ENCODE measurements around the gene STK24. TPM values are rescaled to one million over a fixed set of nuclear protein-coding genes. Genes with fewer than 3 reads are reported as not detected.

STK24 gene
- polyA plus RNA-seq, 3 donors = 14.2 to 59.8 (median 28.9) TPM

DNA sequence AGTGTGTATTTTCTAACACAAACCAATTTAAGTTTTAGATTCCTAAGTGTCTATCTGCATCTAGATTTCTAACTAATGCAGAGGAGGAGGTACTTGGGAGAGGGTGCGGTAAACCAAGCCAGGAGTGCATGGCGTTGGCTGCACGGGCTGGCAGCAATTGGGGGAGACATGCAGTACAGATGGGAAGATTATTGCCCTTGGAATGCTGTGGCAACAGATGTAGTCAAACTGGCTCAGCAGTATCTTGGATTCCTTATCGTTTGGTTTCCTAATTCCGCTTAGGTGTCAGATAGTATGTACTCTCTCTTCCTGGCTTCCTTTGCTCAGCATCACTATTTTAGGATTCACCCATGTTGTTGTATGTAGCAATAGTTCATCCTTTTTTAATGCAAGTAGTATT is 29.4 kb upstream of the STK24 start:
- Histone ChIP-seq H3K4me2 (replicated peaks; ENCODE audit: extremely low read depth, low read length, poor library complexity, severe bottlenecking) (no peak overlapping the region), H3K27me3 (ENCODE audit: control insufficient read depth in 2 of 2, insufficient read depth in 2 of 2, low read length in 2 of 2) (no peaks in the 10 kb centered on the region), H2AFZ (ENCODE audit: insufficient read depth, low read depth, low read length, poor library complexity, severe bottlenecking) (no peak overlapping the region), H3K79me2 (ENCODE audit: insufficient read depth, low read length) (no peaks in the 10 kb centered on the region), H3K36me3 (replicated peaks in 1 of 2; ENCODE audit: control insufficient read depth in 1 of 2, insufficient read depth in 2 of 2, low read length in 2 of 2) (no peaks in the 10 kb centered on the region), H4K20me1 (ENCODE audit: insufficient read depth, low read length) (no peaks in the 10 kb centered on the region), H3K9ac (ENCODE audit: insufficient read depth, low read length, poor library complexity, severe bottlenecking) (no peak overlapping the region), H3K4me3 (replicated peaks in 1 of 3; ENCODE audit: low read depth in 2 of 3, low read length in 3 of 3) (no peak overlapping the region), H3K4me1 (ENCODE audit: control insufficient read depth in 1 of 2, insufficient read depth in 2 of 2, low read length in 2 of 2) (no peaks in the 10 kb centered on the region), H3K9me3 (replicated peaks in 1 of 2; ENCODE audit: control insufficient read depth in 1 of 2, insufficient read depth in 1 of 2, low read length in 2 of 2) (no peaks in the 10 kb centered on the region), H3K27ac (ENCODE audit: low read depth in 1 of 2, low read length in 2 of 2) (no peak overlapping the region)
- TF ChIP-seq, protein P1, sequence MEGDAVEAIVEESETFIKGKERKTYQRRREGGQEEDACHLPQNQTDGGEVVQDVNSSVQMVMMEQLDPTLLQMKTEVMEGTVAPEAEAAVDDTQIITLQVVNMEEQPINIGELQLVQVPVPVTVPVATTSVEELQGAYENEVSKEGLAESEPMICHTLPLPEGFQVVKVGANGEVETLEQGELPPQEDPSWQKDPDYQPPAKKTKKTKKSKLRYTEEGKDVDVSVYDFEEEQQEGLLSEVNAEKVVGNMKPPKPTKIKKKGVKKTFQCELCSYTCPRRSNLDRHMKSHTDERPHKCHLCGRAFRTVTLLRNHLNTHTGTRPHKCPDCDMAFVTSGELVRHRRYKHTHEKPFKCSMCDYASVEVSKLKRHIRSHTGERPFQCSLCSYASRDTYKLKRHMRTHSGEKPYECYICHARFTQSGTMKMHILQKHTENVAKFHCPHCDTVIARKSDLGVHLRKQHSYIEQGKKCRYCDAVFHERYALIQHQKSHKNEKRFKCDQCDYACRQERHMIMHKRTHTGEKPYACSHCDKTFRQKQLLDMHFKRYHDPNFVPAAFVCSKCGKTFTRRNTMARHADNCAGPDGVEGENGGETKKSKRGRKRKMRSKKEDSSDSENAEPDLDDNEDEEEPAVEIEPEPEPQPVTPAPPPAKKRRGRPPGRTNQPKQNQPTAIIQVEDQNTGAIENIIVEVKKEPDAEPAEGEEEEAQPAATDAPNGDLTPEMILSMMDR (IDR thresholded peaks at IDR 0.05) = no peak
- peaks cover 0 to 2% (median 0%) of the 10 kb centered on the region in 7 donors for H3K9me3 Mint-ChIP-seq
- intact Hi-C loops (cut with micrococcal nuclease) = no loop called here
- no peaks in the 10 kb centered on the region for H3K36me3 Mint-ChIP-seq
- H3K4me3 Mint-ChIP-seq = no peak overlapping the region
- 59% methylated on average over 3 of the region's 5 CpGs for WGBS (ENCODE audit: insufficient coverage)
- H3K4me1 Mint-ChIP-seq = peaks cover 2% of the 10 kb centered on the region
- H3K27me3 Mint-ChIP-seq (ENCODE audit: low read depth in 3 of 3) = peaks cover 4 to 11% (median 9%) of the 10 kb centered on the region in 3 donors
- no peak for DNase-seq
- H3K27ac Mint-ChIP-seq = no peak overlapping the region

DNA sequence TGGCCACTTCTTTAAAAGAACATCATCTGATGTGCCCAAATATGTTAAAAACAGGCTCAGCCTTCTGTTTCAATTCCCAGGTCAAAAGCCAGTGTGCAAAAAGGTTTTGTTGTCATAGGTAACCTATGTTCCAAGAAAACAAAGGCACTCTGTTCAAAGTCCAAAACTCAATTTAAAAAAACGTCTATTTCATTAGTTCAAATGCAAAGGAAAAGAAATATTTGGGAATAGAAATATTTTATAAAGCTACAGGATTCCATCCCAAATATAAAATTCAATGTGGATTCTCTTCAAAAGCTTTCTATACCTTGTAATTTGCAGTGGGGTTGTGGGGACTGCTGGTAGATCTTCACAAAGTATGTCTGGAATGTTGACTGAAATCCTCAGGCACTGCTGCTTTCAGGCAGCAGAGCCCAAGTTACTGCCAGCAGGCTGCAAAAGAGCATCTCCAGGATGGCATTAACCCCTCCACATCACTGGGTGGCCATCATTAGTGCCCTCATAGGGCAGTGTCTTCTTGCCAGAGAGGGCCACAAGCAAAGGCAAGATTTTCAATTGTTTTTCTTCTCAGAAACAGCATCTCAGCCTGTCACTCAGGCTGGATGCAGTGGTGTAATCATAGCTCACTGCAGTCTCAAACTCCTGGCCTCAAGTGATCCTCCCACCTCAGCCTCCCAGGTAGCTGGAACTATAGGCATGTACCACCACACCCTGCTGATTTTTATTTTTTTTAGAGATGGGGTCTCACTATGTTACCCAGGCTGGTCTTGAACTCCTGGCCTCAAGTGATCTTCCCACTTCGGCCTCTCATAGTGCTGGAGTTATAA is 22.8 kb upstream of the STK24 start:
- DNase-seq = no peak
- Histone ChIP-seq H3K9ac (ENCODE audit: insufficient read depth, low read length, poor library complexity, severe bottlenecking) (no peak overlapping the region), H3K4me3 (replicated peaks in 1 of 3; ENCODE audit: low read depth in 2 of 3, low read length in 3 of 3) (no peak overlapping the region), H3K4me2 (replicated peaks; ENCODE audit: extremely low read depth, low read length, poor library complexity, severe bottlenecking) (no peak overlapping the region), H3K27ac (ENCODE audit: low read depth in 1 of 2, low read length in 2 of 2) (no peak overlapping the region), H3K36me3 (replicated peaks in 1 of 2; ENCODE audit: control insufficient read depth in 1 of 2, insufficient read depth in 2 of 2, low read length in 2 of 2) (no peaks in the 10 kb centered on the region), H4K20me1 (ENCODE audit: insufficient read depth, low read length) (no peaks in the 10 kb centered on the region), H3K4me1 (ENCODE audit: control insufficient read depth in 1 of 2, insufficient read depth in 2 of 2, low read length in 2 of 2) (peaks cover 18 to 21% of the 10 kb centered on the region in 2 donors), H3K27me3 (ENCODE audit: control insufficient read depth in 2 of 2, insufficient read depth in 2 of 2, low read length in 2 of 2) (peaks cover 0 to 2% of the 10 kb centered on the region in 2 donors), H3K9me3 (replicated peaks in 1 of 2; ENCODE audit: control insufficient read depth in 1 of 2, insufficient read depth in 1 of 2, low read length in 2 of 2) (no peaks in the 10 kb centered on the region), H3K79me2 (ENCODE audit: insufficient read depth, low read length) (no peaks in the 10 kb centered on the region), H2AFZ (ENCODE audit: insufficient read depth, low read depth, low read length, poor library complexity, severe bottlenecking) (no peak overlapping the region)
- TF ChIP-seq, protein P1 (IDR thresholded peaks at IDR 0.05) = no peak
- peak overlapping the region in 1 of 2 donors; percentile 7 for H3K4me3 Mint-ChIP-seq
- H3K27ac Mint-ChIP-seq = no peak overlapping the region
- no CpG with 5 or more reads among the region's 2 CpGs for WGBS (ENCODE audit: insufficient coverage)
- peaks cover 19% of the 10 kb centered on the region for H3K4me1 Mint-ChIP-seq
- H3K27me3 Mint-ChIP-seq (ENCODE audit: low read depth in 3 of 3) = peaks cover 0 to 23% (median 15%) of the 10 kb centered on the region in 3 donors
- intact Hi-C loops (cut with micrococcal nuclease) = no loop called here
- H3K9me3 Mint-ChIP-seq = peaks cover 0 to 4% (median 2%) of the 10 kb centered on the region in 7 donors
- no peaks in the 10 kb centered on the region for H3K36me3 Mint-ChIP-seq
